ENCODE data around the gene ZFYVE1. TPM values are rescaled to one million over a fixed set of nuclear protein-coding genes. Genes with fewer than 3 reads are reported as not detected.

ZFYVE1 gene
- total and polyA plus RNA-seq, 2 donors (not counting 3 experiments of a cell fraction or from before 2014, with no cell fraction given): 27.3 to 29.2 TPM

GRCh38 chr14:73022051-73022450 lies 4.9 kb downstream of the ZFYVE1 start:
- ChIA-PET CTCF (no interaction called here), POLR2A (no interaction called here)
- TF ChIP-seq, protein P1, sequence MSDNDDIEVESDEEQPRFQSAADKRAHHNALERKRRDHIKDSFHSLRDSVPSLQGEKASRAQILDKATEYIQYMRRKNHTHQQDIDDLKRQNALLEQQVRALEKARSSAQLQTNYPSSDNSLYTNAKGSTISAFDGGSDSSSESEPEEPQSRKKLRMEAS (IDR thresholded peaks at IDR 0.05; ENCODE audit: insufficient read depth, insufficient read length): no peak
- TF ChIP-seq FOS (IDR thresholded peaks at IDR 0.05; ENCODE audit: borderline replicate concordance, insufficient read depth, low read length): no peak
- TF ChIP-seq EZH2 (IDR thresholded peaks at IDR 0.05; ENCODE audit: borderline replicate concordance, low read depth, low read length, severe bottlenecking): no peak
- no peak for TF ChIP-seq CTCF (IDR thresholded peaks at IDR 0.05; ENCODE audit: extremely low read depth in 1 of 2, insufficient read depth in 1 of 2, low read depth in 1 of 2, low read length in 2 of 2)
- TF ChIP-seq POLR2A (IDR thresholded peaks at IDR 0.05; ENCODE audit: low read depth, low read length): no peak
- TF ChIP-seq GATA2 (IDR thresholded peaks at IDR 0.05; ENCODE audit: insufficient read depth, insufficient read length, low read depth, low read length): no peak
- no peak for TF ChIP-seq JUN (IDR thresholded peaks at IDR 0.05; ENCODE audit: borderline replicate concordance, insufficient read depth, insufficient read length, low read depth)
- Histone ChIP-seq H3K9me3 (replicated peaks; ENCODE audit: control insufficient read depth, insufficient read depth, low read length) (no peaks in the 10 kb centered on the region), H3K9me1 (replicated peaks; ENCODE audit: control insufficient read depth, extremely low read depth, insufficient read depth, low read length) (no peaks in the 10 kb centered on the region), H3K27ac (ENCODE audit: insufficient read depth, low read depth, low read length) (no peak overlapping the region), H3K9ac (replicated peaks; ENCODE audit: extremely low read depth, insufficient read depth, low read length) (no peak overlapping the region), H3K79me2 (ENCODE audit: control insufficient read depth, insufficient read depth, low read length) (peaks cover 41% of the 10 kb centered on the region), H3K4me2 (ENCODE audit: insufficient read depth, low read length) (peak overlapping the region; percentile 8), H3K4me3 (replicated peaks in 1 of 3; ENCODE audit: insufficient read depth in 1 of 3, low read depth in 1 of 3, low read length in 3 of 3) (no peak overlapping the region), H3K27me3 (ENCODE audit: control insufficient read depth in 2 of 2, insufficient read depth in 2 of 2, low read length in 2 of 2) (no peaks in the 10 kb centered on the region), H2AFZ (ENCODE audit: low read depth, low read length) (no peak overlapping the region), H4K20me1 (replicated peaks; ENCODE audit: control insufficient read depth, extremely low read depth, insufficient read depth, low read length) (peaks cover 5% of the 10 kb centered on the region), H3K4me1 (ENCODE audit: control insufficient read depth, extremely low read depth, insufficient read depth, low read length) (peaks cover 8% of the 10 kb centered on the region), H3K36me3 (ENCODE audit: control insufficient read depth in 2 of 2, extremely low read depth in 1 of 2, insufficient read depth in 2 of 2, low read length in 2 of 2) (peaks cover 7 to 15% of the 10 kb centered on the region in 2 experiments)
- FAIRE-seq (no peak), DNase-seq (ENCODE audit: low read depth, low spot score) (no peak)
- BruUV-seq (replicated peaks): no TSS peak
- intact Hi-C loops (cut with micrococcal nuclease) (no loop called here), dilution Hi-C loops (cut with MboI; ENCODE audit: extremely low pct_ligation_motif_present, low sequenced_read_pairs) (no loop called here)
